ENCODE measurements around the gene MAPT.

- no peak for TF ChIP-seq POLR2A (IDR thresholded peaks at IDR 0.05)
- TF ChIP-seq EP300 (IDR thresholded peaks at IDR 0.05), result no peak
Measured at GRCh38 chr17:45967378-45967777, 73.0 kb downstream of the MAPT start.
